ENCODE results near the gene EPHB1.

GRCh38 chr3:135051409-135051973, 256.4 kb downstream of the EPHB1 start:
- TF ChIP-seq RARB (CRISPR knock-in tag; IDR thresholded peaks at IDR 0.05) (no peak), POU6F1 (CRISPR knock-in tag; IDR thresholded peaks at IDR 0.05; ENCODE audit: borderline replicate concordance, low read depth) (no peak), PATZ1 (CRISPR knock-in tag; IDR thresholded peaks at IDR 0.05; ENCODE audit: borderline replicate concordance) (no peak), ZFP30 (CRISPR knock-in tag; IDR thresholded peaks at IDR 0.05) (no peak), CSRNP3 (CRISPR knock-in tag; IDR thresholded peaks at IDR 0.05) (no peak), ARNTL (CRISPR knock-in tag; IDR thresholded peaks at IDR 0.05; ENCODE audit: borderline replicate concordance, low read depth) (no peak)

Measured in SK-N-SH treated with all-trans-retinoic acid at 6 μM for 48 hours (cell line).